GM21526 (cell line): ENCODE data around the gene GOLGA6L1.
"Not testable (repeated sequence)": the region's sequence is repeated elsewhere in the genome, so short reads cannot be mapped to it uniquely, and the experiment has no call there.

Experiments used
- ATAC-seq: cut with Tn5 transposase; IDR thresholded peaks from one replicate; pipeline ENCODE4 v1.9.1; 2021; ENCODE audit warnings: moderate library complexity; ENCODE audit not compliant: unreplicated experiment, low FRiP score

GOLGA6L1 gene

GRCh38 chr15:23136722-23137121, at the start of gene GOLGA6L1:
GOLGA6L1 (minus strand) TSS chr15:23136822; CDS start chr15:23136731, 91 bp downstream.
- not testable (repeated sequence) for ATAC-seq

- ATAC-seq, result not testable (repeated sequence)
Measured at GRCh38 chr15:23181201-23181600, 44.6 kb upstream of the GOLGA6L1 start.

GRCh38 chr15:23180547-23180927, 43.9 kb upstream of the GOLGA6L1 start:
- ATAC-seq, result not testable (repeated sequence)

- not testable (repeated sequence) for ATAC-seq
Measured at GRCh38 chr15:23179768-23180546, 43.3 kb upstream of the GOLGA6L1 start.

GRCh38 chr15:23176683-23177082, 40.1 kb upstream of the GOLGA6L1 start:
- not testable (repeated sequence) for ATAC-seq

- not testable (repeated sequence) for ATAC-seq
Measured at GRCh38 chr15:23175606-23176005, 39.0 kb upstream of the GOLGA6L1 start.

- not testable (repeated sequence) for ATAC-seq
Measured at GRCh38 chr15:23174609-23175140, 38.1 kb upstream of the GOLGA6L1 start.

GRCh38 chr15:23132787-23133186, 3.8 kb downstream of the GOLGA6L1 start:
- not testable (repeated sequence) for ATAC-seq

- ATAC-seq, result no peak
Measured at GRCh38 chr15:23118208-23118607, 18.4 kb downstream of the GOLGA6L1 start.

- no peak for ATAC-seq
Measured at GRCh38 chr15:23095796-23096195, 40.8 kb downstream of the GOLGA6L1 start.

GRCh38 chr15:23083115-23083514, 53.5 kb downstream of the GOLGA6L1 start:
- no peak for ATAC-seq

GRCh38 chr15:23081996-23082737, 54.5 kb downstream of the GOLGA6L1 start:
- ATAC-seq, result not testable (repeated sequence)

- no peak for ATAC-seq
Measured at GRCh38 chr15:23081271-23081670, 55.4 kb downstream of the GOLGA6L1 start.

GRCh38 chr15:23079766-23080165, 56.9 kb downstream of the GOLGA6L1 start:
- ATAC-seq, result no peak
